Measurements from ENCODE around the gene SSH2. TPM values are rescaled to one million over a fixed set of nuclear protein-coding genes. Genes with fewer than 3 reads are reported as not detected.

The SSH2 gene
- polyA plus RNA-seq, 1 of the 3 experiments (the other 2 are of a cell fraction), result 8.8 TPM

GRCh38 chr17:29866746-29867404 is 63.2 kb downstream of the SSH2 start:
- no peaks in the 10 kb centered on the region for H3K9me3 ChIP-seq
- ChIA-PET CTCF (interaction anchor here (0.7 to 4.6 kb wide), 15 partner anchors 11 to 227 kb away, joined by 3 to 42 read pairs (median 5); partner anchors contain the start of gene SSH2), POLR2A (no interaction called here)
- H3K36me3 ChIP-seq (replicated peaks in 1 of 2; ENCODE audit: control insufficient read depth in 1 of 2, insufficient read depth in 2 of 2, low read length in 1 of 2), result no peaks in the 10 kb centered on the region
- no peak overlapping the region for H3K4me2 ChIP-seq
- H4K20me1 ChIP-seq (ENCODE audit: insufficient read depth), result no peaks in the 10 kb centered on the region
- H3K27me3 ChIP-seq (ENCODE audit: insufficient read depth), result no peaks in the 10 kb centered on the region
- no peak overlapping the region for H3K4me3 ChIP-seq (ENCODE audit: low read depth in 2 of 2, low read length in 1 of 2)
- no peak overlapping the region for H3K27ac ChIP-seq (ENCODE audit: low read depth in 2 of 2, low read length in 1 of 2)
- H3K79me2 ChIP-seq (ENCODE audit: insufficient read depth), result peaks cover 11% of the 10 kb centered on the region
- H3K4me1 ChIP-seq (ENCODE audit: control insufficient read depth in 1 of 2, insufficient read depth in 2 of 2, low read depth in 1 of 2, low read length in 1 of 2), result peaks cover 4 to 5% of the 10 kb centered on the region in 2 experiments; a peak in 3 of 4 replicates
- H3K9me2 ChIP-seq, result no peaks in the 10 kb centered on the region
- no peak for DNase-seq
- no peak for TF ChIP-seq TCF12 (IDR thresholded peaks at IDR 0.05)
- no peak for TF ChIP-seq CHD2 (IDR thresholded peaks at IDR 0.05; ENCODE audit: low read length, partially characterized antibody)
- TF ChIP-seq MXI1 (IDR thresholded peaks at IDR 0.05; ENCODE audit: low read depth, low read length), result no peak
- TF ChIP-seq FOXJ3 (CRISPR knock-in tag; IDR thresholded peaks at IDR 0.05), result no peak
- TF ChIP-seq RCOR1 (IDR thresholded peaks at IDR 0.05; ENCODE audit: low read length), result no peak
- no peak for TF ChIP-seq IRF3 (IDR thresholded peaks at IDR 0.05; ENCODE audit: low read depth, low read length)
- TF ChIP-seq SMC3 (IDR thresholded peaks at IDR 0.05; ENCODE audit: low read depth, low read length), result no peak
- no peak for TF ChIP-seq RXRA (IDR thresholded peaks at IDR 0.05; ENCODE audit: borderline replicate concordance, low read depth)
- TF ChIP-seq RAD21 (IDR thresholded peaks at IDR 0.05; ENCODE audit: low read length), result no peak
- no peak for TF ChIP-seq USF2 (IDR thresholded peaks at IDR 0.05; ENCODE audit: borderline replicate concordance, low read depth, low read length)
- no peak for TF ChIP-seq TEAD4 (IDR thresholded peaks at IDR 0.05; ENCODE audit: borderline replicate concordance, insufficient read depth)
- TF ChIP-seq POLR2AphosphoS5 (IDR thresholded peaks at IDR 0.05; ENCODE audit: low read depth, low read length), result no peak
- no peak for TF ChIP-seq EZH2phosphoT487 (IDR thresholded peaks at IDR 0.05; ENCODE audit: borderline replicate concordance, low read depth)
- TF ChIP-seq FOXM1 (IDR thresholded peaks at IDR 0.05; ENCODE audit: low read depth), result no peak
- no peak for TF ChIP-seq FOSL2 (IDR thresholded peaks at IDR 0.05; ENCODE audit: borderline replicate concordance, low read depth)
- no peak for TF ChIP-seq GATA2 (CRISPR knock-in tag; IDR thresholded peaks at IDR 0.05)
- no peak for TF ChIP-seq NFIC (IDR thresholded peaks at IDR 0.05; ENCODE audit: borderline replicate concordance)
- no peak for TF ChIP-seq USF1 (IDR thresholded peaks at IDR 0.05; ENCODE audit: borderline replicate concordance, low read depth)
- no peak for TF ChIP-seq RFX5 (IDR thresholded peaks at IDR 0.05; ENCODE audit: low read length)
- H2AFZ ChIP-seq (ENCODE audit: low read depth), result no peak overlapping the region
- H3F3A ChIP-seq (replicated peaks; ENCODE audit: insufficient read depth), result no peaks in the 10 kb centered on the region
- no peak overlapping the region for H3K9ac ChIP-seq
- WGBS (ENCODE audit: low lambda C conversion rate), result 96% methylated on average over 5 of the region's 5 CpGs

Data from SK-N-SH (cell line).